ENCODE data around the gene ADAMTS13.

DNA sequence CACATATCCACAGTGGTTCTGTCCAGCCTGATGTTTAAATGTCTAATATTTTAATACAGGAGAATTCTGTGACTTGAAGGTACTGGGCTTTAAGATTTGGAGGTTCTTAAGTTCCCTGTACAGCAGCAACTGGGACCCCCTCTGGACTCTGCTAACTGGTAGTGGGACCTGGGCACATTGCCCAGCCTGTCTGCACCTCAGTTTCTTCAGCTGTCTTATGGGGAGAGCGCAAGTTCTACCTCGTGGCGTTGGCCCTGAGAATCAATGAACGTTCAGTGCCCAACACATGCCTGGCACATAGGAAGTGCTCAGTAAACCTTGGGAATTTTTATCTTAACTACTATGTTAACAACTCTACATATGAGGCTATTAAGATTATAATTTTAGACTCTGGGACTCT is 55.3 kb downstream of the ADAMTS13 start:
- TF ChIP-seq CTCF (conservative IDR thresholded peaks at IDR 0.05 in 1 of 2, IDR thresholded peaks at IDR 0.05 in 1 of 2; ENCODE audit: extremely low read depth in 1 of 2, insufficient read depth in 1 of 2, low read depth in 1 of 2, low read length in 2 of 2), result no peak
- TF ChIP-seq EZH2 (IDR thresholded peaks at IDR 0.05; ENCODE audit: borderline replicate concordance, low read length), result no peak
